HG02623 (cell line): ENCODE measurements around the gene RSPO1.

Source experiments
- ATAC-seq: cut with Tn5 transposase; IDR thresholded peaks from one replicate; pipeline ENCODE4 v1.9.1; 2021; ENCODE audit warnings: moderate library complexity; ENCODE audit not compliant: unreplicated experiment

Gene RSPO1

DNA sequence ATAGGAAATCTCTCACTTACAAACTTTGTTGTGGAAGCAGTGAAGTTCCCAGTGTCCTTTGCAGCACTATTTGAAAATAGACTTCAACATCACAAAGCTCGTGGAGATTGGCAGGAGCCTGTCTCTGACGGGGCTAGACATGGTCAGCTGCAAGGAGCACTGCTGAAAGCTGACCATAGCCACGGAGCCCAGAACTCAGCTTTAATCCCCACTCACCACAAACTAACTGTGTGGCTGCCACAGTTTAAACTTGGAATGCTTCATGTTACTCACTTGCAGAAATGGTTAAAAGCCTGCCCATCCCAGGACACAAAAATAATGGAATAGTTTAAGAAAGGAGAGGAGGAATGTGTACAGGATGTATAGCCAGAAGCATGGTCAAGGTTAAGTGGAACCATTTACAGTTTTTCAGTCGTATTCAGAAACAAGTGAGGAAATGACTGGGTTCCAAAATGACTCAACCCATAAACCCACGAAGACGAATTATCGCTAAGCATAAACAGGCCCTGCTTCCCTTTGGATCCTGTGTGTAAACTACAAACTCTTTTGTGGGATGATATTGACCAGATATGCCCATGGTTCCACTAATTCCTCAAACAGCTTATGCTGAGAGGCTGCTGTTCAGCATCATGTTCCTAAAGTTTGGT, 59.7 kb downstream of the RSPO1 start:
- ATAC-seq = no peak

- ATAC-seq = no peak
These were observed 64.0 kb downstream of the RSPO1 start for GRCh38 chr1:37570528-37571334.

DNA sequence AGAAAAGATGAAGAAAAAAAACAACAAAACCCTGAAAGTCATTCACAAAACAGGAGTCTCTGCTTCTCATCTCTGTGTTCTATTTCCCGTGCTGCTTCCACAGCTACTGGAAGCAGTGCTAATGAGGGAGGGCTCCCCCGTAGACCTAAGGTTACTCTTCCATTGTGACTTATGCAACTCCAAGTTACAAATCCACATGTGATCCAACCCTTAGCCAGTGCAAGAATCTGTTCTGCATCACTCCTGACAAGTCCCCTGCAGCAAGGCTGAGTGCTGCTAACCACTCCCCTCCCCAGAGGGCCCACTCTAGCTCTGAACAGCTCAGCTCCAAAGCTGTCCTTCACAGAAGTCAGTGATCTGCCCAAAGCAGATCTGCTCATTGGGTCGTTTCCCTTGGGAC, 67.7 kb downstream of the RSPO1 start:
- ATAC-seq = no peak

- no peak for ATAC-seq
These were observed 69.8 kb downstream of the RSPO1 start for GRCh38 chr1:37564892-37565291.

DNA sequence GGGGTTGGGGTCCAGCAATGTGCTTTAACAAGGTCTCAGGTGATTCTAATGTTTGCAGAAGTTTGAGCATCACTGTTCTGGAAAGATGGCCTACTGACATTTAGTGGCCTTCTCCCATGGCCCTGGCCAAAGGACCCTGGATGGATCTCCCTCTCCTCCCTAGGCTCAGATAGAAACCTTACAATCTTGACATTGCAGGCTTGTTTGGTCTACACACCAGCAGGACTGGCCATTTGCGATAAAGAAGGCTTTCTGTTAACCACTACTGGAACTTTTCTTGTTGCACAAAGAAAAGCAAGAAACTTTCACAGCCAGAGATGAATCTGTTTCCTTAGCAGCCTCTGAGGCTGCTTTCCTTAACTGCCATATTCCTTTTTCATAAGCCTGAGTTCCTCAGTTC, 71.7 kb downstream of the RSPO1 start:
- no peak for ATAC-seq
